Lower lobe of right lung (tissue), 2 donors: ENCODE data around the gene HRH4. TPM values are rescaled to one million over a fixed set of nuclear protein-coding genes. Genes with fewer than 3 reads are reported as not detected.

Experiments
- ATAC-seq, 2 donors: fragments of 200-7000 bp; cut with Tn5 transposase; one replicate each; pipeline ENCODE4 v1.9.1; 2020 to 2022; ENCODE audit warnings: mild to moderate bottlenecking in 2 of 2, moderate library complexity in 2 of 2
- DNase-seq: peaks from one replicate; pipeline ENCODE4 v3.0.0-alpha.2; 2020
- H3K27ac ChIP-seq: fragments of 200-600 bp; one replicate; pipeline ENCODE4 v1.8.0; 2022
- H3K27me3 ChIP-seq: fragments of 200-600 bp; one replicate; pipeline ENCODE4 v1.8.0; 2022; ENCODE audit warnings: low read depth
- H3K36me3 ChIP-seq: fragments of 200-600 bp; one replicate; pipeline ENCODE4 v1.8.0; 2022; ENCODE audit warnings: mild to moderate bottlenecking
- H3K4me1 ChIP-seq: fragments of 200-600 bp; one replicate; pipeline ENCODE4 v1.8.0; 2022
- H3K4me3 ChIP-seq: fragments of 200-600 bp; one replicate; pipeline ENCODE4 v1.8.0; 2022; ENCODE audit warnings: mild to moderate bottlenecking
- H3K9me3 ChIP-seq: fragments of 200-600 bp; one replicate; pipeline ENCODE4 v1.8.0; 2022
- intact Hi-C: fragments of 100-400 bp; cut with DNase I; formaldehyde crosslinking; loops from one replicate; pipeline ENCODE4 v1.11.0; 2022
- total RNA-seq: library from RNA; stranded (reverse); fragmentation: NEBNext Ultra II Directional; extraction: Animal tissue kit (Norgen Biotek cat#: 25700); gene quantifications from one replicate; pipeline ENCODE4 v1.2.1, GENCODE V29; 2021
- TF ChIP-seq, protein P1 (sequence below): fragments of 200-600 bp; IDR thresholded peaks from one replicate; pipeline ENCODE4 v1.8.0; 2022; ENCODE audit warnings: antibody characterized with exemption, mild to moderate bottlenecking
- donor health status: DM: no; HTN: yes; CAD: no; lungs with severe emphysema.

The HRH4 gene
- total RNA-seq, 1 donor from 2014 or later: 2.0 TPM

DNA sequence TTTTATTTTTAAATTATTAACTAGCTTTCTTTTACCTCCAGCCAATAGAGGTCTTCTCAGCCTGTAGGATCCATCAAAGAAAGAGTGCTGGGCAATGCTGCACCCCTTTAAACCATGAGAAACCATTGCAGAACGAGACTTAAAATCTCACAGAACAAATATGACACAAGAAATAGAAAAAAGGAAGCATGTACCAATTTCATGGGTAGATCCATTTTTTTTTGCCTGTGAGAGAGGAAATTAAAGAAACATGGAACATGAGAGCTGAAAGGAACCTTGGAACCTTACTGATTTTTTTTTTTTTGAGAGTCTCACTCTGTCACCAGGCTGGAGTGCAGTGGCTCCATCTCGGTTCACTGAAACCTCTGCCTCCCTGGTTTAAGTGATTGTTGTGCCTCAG is 14.0 kb downstream of the HRH4 start:
- Histone ChIP-seq H3K27ac (no peak overlapping the region), H3K9me3 (no peaks in the 10 kb centered on the region), H3K4me3 (no peak overlapping the region), H3K36me3 (no peaks in the 10 kb centered on the region), H3K4me1 (no peaks in the 10 kb centered on the region), H3K27me3 (no peaks in the 10 kb centered on the region)
- no peak for DNase-seq
- intact Hi-C loops: no loop called here
- ATAC-seq: no peak
- TF ChIP-seq, protein P1, sequence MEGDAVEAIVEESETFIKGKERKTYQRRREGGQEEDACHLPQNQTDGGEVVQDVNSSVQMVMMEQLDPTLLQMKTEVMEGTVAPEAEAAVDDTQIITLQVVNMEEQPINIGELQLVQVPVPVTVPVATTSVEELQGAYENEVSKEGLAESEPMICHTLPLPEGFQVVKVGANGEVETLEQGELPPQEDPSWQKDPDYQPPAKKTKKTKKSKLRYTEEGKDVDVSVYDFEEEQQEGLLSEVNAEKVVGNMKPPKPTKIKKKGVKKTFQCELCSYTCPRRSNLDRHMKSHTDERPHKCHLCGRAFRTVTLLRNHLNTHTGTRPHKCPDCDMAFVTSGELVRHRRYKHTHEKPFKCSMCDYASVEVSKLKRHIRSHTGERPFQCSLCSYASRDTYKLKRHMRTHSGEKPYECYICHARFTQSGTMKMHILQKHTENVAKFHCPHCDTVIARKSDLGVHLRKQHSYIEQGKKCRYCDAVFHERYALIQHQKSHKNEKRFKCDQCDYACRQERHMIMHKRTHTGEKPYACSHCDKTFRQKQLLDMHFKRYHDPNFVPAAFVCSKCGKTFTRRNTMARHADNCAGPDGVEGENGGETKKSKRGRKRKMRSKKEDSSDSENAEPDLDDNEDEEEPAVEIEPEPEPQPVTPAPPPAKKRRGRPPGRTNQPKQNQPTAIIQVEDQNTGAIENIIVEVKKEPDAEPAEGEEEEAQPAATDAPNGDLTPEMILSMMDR: no peak

DNA sequence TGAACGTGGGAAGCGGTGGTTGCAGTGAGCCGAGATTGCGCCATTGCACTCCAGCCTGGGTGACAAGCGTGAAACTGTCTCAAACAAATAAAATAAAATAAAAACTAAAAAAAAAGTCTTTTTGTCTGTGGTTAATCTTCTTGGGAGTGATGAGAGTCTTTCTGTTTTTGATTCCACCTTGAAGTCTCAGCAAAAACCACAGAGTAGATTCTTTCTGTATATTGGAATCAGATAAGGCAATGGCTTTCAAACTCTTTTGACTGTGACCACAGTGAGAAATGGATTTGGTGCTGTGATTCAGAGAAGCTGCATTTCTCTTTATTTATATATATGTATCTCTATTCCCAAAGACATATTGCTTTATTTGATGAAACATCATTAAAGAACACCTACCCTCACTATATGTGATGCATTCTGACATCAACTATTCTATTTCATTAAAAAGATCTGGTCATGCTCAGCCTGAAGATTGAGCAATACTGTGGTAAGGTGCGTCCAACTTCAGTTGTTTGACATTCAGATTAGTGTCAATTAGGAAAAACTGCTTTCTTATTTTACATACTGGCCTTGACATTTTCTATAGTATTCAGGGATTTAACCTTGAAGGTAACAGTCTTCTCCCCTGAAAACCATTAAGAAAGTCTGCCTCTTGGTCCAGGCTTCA is 15.6 kb downstream of the HRH4 start:
- Histone ChIP-seq H3K27me3 (no peaks in the 10 kb centered on the region), H3K4me3 (no peak overlapping the region), H3K27ac (no peak overlapping the region), H3K36me3 (no peaks in the 10 kb centered on the region), H3K9me3 (no peaks in the 10 kb centered on the region), H3K4me1 (no peaks in the 10 kb centered on the region)
- TF ChIP-seq, protein P1: no peak
- ATAC-seq (no peak), DNase-seq (no peak)
- intact Hi-C loops: no loop called here

DNA sequence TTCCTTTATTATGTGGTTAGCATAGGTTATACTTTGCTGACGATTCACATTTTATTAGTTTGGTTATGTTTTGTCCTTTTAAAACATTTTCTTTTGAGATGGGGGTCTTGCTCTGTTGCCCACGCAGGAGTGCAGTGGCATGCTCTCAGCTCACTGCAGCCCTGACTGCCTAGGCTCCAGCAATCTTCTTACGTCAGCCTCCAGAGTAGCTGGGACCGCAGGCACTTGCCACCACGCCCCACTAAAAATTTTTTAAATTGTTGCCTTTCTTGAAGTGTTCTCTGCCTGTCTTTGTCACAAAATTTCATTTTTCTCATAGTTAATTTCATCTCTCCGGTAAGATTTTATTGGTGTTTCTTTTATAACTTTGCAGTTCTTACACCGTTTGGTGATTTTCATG is 18.9 kb downstream of the HRH4 start:
- Histone ChIP-seq H3K27me3 (no peaks in the 10 kb centered on the region), H3K27ac (no peak overlapping the region), H3K36me3 (no peaks in the 10 kb centered on the region), H3K4me3 (no peak overlapping the region), H3K9me3 (no peaks in the 10 kb centered on the region), H3K4me1 (no peaks in the 10 kb centered on the region)
- peak; percentile 62 to 76 for ATAC-seq
- TF ChIP-seq, protein P1: no peak
- intact Hi-C loops: no loop called here
- DNase-seq: no peak

DNA sequence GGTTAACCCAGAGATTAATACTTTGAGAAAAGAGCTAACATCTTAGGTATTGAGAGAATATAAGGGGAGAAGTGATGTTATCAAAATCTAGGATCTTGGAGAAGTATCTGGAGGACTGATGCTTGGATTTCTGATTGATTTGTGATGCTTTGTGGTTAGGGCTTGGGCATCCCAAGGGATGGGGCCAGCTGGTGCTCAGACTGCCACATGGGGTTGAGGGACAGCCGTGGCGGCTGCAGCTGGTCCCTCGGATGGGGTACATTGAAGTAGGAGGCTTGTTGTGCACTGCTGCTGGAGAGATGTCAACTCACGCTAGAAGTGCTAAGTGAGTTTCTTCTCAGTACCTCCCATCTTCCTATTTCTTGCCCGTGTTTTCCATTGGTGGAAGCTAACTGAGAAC is 22.4 kb downstream of the HRH4 start:
- Histone ChIP-seq H3K4me3 (no peak overlapping the region), H3K27ac (no peak overlapping the region), H3K27me3 (no peaks in the 10 kb centered on the region), H3K9me3 (no peaks in the 10 kb centered on the region), H3K4me1 (no peaks in the 10 kb centered on the region), H3K36me3 (no peaks in the 10 kb centered on the region)
- no peak for DNase-seq
- intact Hi-C loops: no loop called here
- TF ChIP-seq, protein P1: no peak
- ATAC-seq: no peak

DNA sequence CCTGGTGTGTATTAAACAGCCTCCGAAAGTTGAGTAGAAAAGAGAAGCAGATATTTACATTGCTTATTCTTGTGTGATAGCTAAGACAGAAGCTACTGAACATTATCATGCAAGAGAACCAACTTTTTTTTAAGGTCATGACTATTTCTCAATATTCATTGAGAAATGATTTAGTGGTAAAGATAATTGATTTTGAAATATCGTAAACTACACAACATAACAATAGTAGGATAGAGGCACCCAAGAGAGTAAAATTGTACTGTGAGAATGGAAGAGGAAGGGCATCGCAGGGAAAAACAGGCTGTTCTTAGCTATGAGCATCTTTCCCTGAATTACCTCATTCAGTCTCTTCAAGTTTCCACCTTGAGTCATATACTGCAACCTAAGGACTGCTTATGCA is 25.2 kb downstream of the HRH4 start:
- intact Hi-C loops: loop anchor here (5.0 kb wide), 1 partner anchor 128 kb away; no protein-coding TSS in a partner anchor
- no peak for ATAC-seq

More for the DNA sequence above, 25.2 kb downstream of the HRH4 start:
- no peaks in the 10 kb centered on the region for H3K36me3 ChIP-seq
- H3K4me3 ChIP-seq: no peak overlapping the region
- no peak overlapping the region for H3K27ac ChIP-seq
- H3K27me3 ChIP-seq: no peaks in the 10 kb centered on the region
- TF ChIP-seq, protein P1: no peak
- DNase-seq: no peak
- no peaks in the 10 kb centered on the region for H3K4me1 ChIP-seq
- H3K9me3 ChIP-seq: no peaks in the 10 kb centered on the region
